ENCODE data around the gene MAP2.

The MAP2 gene

DNA sequence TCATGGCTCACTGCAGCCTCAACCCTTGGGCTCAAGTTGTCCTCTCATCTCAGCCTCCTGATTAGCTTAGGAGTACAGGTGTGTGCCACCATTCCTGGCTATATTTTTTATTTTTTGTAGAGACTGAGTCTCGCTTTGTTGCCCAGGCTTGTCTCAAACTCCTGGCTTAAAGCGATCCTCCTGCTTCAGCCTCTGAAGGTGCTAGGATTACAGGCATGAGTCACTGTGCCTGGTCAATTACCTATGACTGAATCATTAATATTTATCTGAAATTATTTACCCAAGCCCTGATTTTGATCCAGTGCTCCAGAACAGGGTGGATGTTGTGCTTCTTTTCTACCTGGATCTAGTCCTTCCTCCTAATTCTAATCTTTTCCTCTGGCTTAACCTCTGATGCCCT is 87.8 kb downstream of the MAP2 start:
- peaks cover 46% of the 10 kb centered on the region for H3K27me3 ChIP-seq (ENCODE audit: control insufficient read depth, insufficient read depth, low read length)
- H3K9ac ChIP-seq (ENCODE audit: low read length): no peak overlapping the region
- no peaks in the 10 kb centered on the region for H3K9me3 ChIP-seq (ENCODE audit: control insufficient read depth, insufficient read depth, low read depth, low read length)
- no peak overlapping the region for H3K27ac ChIP-seq (ENCODE audit: low read depth, low read length)
- H3K4me1 ChIP-seq (ENCODE audit: control insufficient read depth, insufficient read depth, low read length): no peaks in the 10 kb centered on the region
- H3K4me3 ChIP-seq (ENCODE audit: low read depth, low read length): no peak overlapping the region
- H3K36me3 ChIP-seq (ENCODE audit: control insufficient read depth, insufficient read depth, low read length): no peaks in the 10 kb centered on the region

DNA sequence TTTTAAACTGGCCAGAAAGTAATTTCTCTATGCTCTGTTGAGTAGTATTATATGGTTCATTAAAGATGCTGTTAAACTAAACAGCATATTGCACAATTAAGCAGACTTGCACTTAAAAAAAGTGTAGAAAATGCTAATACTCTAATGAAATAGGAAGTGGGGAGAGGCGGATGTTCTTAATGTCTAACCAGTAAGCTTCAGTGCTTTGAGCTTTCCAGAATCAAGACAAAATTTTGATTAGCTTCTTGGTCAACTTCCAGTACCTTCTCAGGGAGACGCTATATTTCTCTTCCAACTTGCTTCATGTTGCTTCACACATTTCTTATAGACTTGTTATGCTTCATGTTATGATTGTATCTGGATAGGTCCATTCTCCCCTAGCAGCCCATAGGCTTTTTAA is 89.1 kb downstream of the MAP2 start:
- no peaks in the 10 kb centered on the region for H3K4me1 ChIP-seq (ENCODE audit: control insufficient read depth, insufficient read depth, low read length)
- no peaks in the 10 kb centered on the region for H3K9me3 ChIP-seq (ENCODE audit: control insufficient read depth, insufficient read depth, low read depth, low read length)
- no peak overlapping the region for H3K4me3 ChIP-seq (ENCODE audit: low read depth, low read length)
- peaks cover 60% of the 10 kb centered on the region for H3K27me3 ChIP-seq (ENCODE audit: control insufficient read depth, insufficient read depth, low read length)
- no peak overlapping the region for H3K27ac ChIP-seq (ENCODE audit: low read depth, low read length)
- no peak overlapping the region for H3K9ac ChIP-seq (ENCODE audit: low read length)
- H3K36me3 ChIP-seq (ENCODE audit: control insufficient read depth, insufficient read depth, low read length): no peaks in the 10 kb centered on the region

DNA sequence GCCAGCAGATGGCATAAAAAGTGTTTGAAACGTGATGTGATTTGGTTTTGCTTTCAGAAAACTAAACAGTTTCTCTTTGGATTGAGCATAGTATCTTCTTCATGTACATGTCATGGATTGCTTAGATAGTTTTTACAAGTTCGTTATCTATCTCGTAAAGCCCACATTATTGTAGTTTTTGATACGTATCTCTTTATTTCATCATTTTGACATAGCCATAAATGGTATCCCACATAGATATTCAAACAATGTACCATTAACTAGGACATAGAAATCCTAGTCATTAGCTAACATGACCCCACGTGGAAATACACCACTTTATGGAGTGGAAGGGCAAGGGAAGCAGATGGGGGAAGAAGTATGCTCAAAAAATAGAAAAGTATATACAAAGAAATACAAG is 93.6 kb downstream of the MAP2 start:
- no peak overlapping the region for H3K4me3 ChIP-seq (ENCODE audit: low read depth, low read length)
- peaks cover 10% of the 10 kb centered on the region for H3K4me1 ChIP-seq (ENCODE audit: control insufficient read depth, insufficient read depth, low read length)
- H3K36me3 ChIP-seq (ENCODE audit: control insufficient read depth, insufficient read depth, low read length): no peaks in the 10 kb centered on the region
- no peak overlapping the region for H3K9ac ChIP-seq (ENCODE audit: low read length)
- no peak overlapping the region for H3K27ac ChIP-seq (ENCODE audit: low read depth, low read length)
- peaks cover 93% of the 10 kb centered on the region for H3K27me3 ChIP-seq (ENCODE audit: control insufficient read depth, insufficient read depth, low read length)
- H3K9me3 ChIP-seq (ENCODE audit: control insufficient read depth, insufficient read depth, low read depth, low read length): no peaks in the 10 kb centered on the region

DNA sequence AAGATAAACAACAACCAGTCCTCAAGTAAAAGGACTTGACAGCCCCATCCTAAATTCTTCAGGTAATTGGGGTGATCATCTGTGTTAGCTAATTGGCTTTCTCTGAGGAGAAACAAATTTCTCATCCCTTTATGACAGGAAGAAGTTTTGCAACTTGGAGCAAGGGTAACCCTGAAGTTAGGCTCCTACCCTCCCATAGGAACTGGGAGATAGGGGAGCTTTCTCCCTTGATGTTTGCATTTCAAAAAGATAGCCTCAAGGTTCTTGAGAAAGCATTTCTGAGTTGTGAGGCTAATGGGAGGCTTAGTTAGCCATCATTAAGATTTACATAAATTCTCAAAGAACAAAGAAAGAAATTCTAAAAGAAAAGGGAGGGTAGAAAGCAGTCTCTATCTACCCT is 95.4 kb downstream of the MAP2 start:
- Histone ChIP-seq H3K4me3 (ENCODE audit: low read depth, low read length) (no peak overlapping the region; the same call in 1 of the 2 replicates), H3K4me1 (ENCODE audit: control insufficient read depth, insufficient read depth, low read length) (peaks cover 10% of the 10 kb centered on the region), H3K36me3 (ENCODE audit: control insufficient read depth, insufficient read depth, low read length) (no peaks in the 10 kb centered on the region), H3K9ac (ENCODE audit: low read length) (no peak overlapping the region), H3K9me3 (ENCODE audit: control insufficient read depth, insufficient read depth, low read depth, low read length) (no peaks in the 10 kb centered on the region), H3K27me3 (ENCODE audit: control insufficient read depth, insufficient read depth, low read length) (peaks cover 95% of the 10 kb centered on the region), H3K27ac (ENCODE audit: low read depth, low read length) (no peak overlapping the region)

DNA sequence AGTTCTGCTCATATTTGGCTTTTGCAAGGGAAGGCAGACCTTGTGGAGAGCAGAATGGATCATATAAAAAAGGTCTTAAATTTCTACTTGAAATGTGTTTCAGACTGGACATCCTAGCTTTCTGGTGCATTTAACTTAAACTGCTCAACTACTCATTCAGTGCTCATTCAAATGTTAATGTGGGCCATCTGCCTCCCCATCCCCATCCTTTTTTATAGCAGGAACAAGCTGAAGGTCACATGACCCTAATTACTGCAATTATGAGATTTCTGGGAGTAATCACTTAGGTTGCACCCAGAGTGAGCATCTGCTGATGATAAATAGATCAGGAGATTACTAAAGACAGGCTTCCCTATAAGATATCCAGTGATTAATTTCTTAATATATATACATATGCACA is 96.1 kb downstream of the MAP2 start:
- no peaks in the 10 kb centered on the region for H3K9me3 ChIP-seq (ENCODE audit: control insufficient read depth, insufficient read depth, low read depth, low read length)
- peak overlapping the region; percentile 13 for H3K9ac ChIP-seq (ENCODE audit: low read length)
- peaks cover 10% of the 10 kb centered on the region for H3K4me1 ChIP-seq (ENCODE audit: control insufficient read depth, insufficient read depth, low read length)
- H3K4me3 ChIP-seq (ENCODE audit: low read depth, low read length): peak overlapping the region; percentile 40; the same call in 1 of the 2 replicates
- H3K36me3 ChIP-seq (ENCODE audit: control insufficient read depth, insufficient read depth, low read length): no peaks in the 10 kb centered on the region
- H3K27me3 ChIP-seq (ENCODE audit: control insufficient read depth, insufficient read depth, low read length): peaks cover 89% of the 10 kb centered on the region
- H3K27ac ChIP-seq (ENCODE audit: low read depth, low read length): no peak overlapping the region

DNA sequence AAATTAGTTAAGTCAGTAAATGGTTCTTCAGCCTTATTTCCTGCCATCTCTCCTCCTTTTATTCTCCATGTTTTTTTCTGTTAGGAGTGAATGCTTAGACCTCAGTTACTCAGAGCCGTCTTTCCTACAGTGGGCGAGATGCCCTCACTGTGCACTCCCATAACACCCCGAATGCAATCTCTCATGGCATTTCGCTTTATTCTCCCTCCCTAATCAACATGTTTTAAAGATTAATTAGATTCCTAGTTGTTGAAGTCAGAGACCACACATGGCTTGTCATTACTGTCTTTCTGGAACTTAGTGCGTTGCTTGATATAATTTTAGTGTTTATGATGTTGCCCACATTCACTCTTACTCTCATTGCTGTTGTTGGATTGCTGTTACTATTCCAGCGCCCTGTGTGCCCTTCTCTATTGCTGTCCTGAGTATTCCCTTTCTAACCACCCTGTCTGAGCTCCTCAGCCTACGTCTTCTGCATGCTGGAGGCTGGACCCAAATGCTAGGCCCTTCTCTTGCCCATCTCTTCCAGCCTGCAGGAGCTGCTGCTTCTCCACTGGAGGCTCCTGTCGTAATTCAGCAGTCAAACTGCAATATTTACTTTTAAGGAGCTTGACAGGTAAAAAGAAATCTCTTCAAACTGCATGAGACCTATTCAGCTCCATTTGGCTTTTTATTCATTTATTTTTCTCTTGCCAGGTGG is 99.3 kb downstream of the MAP2 start:
- Histone ChIP-seq H3K36me3 (ENCODE audit: control insufficient read depth, insufficient read depth, low read length) (no peaks in the 10 kb centered on the region), H3K27me3 (ENCODE audit: control insufficient read depth, insufficient read depth, low read length) (peaks cover 72% of the 10 kb centered on the region), H3K9ac (ENCODE audit: low read length) (no peak overlapping the region), H3K4me1 (ENCODE audit: control insufficient read depth, insufficient read depth, low read length) (peaks cover 10% of the 10 kb centered on the region), H3K9me3 (ENCODE audit: control insufficient read depth, insufficient read depth, low read depth, low read length) (no peaks in the 10 kb centered on the region), H3K4me3 (ENCODE audit: low read depth, low read length) (no peak overlapping the region), H3K27ac (ENCODE audit: low read depth, low read length) (no peak overlapping the region)

DNA sequence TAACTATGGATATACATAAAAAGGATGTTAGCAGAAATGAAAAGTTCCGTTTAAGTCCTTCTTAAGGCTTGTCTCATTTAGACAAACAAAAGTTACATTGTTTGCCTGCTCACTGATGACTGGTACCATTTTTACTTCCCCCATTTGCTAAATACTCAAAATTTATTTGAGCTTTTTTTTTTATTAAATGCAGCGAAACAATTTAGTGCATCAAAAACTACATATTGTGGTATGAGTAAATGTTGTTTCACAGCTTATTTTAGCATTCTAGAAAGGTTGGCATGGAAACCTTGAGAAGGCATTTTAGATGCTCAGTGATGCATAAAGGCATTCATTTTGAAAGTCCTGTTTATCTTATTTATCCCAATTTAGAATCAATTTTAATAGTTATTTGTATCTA is 100.0 kb downstream of the MAP2 start:
- H3K4me1 ChIP-seq (ENCODE audit: control insufficient read depth, insufficient read depth, low read length): peaks cover 10% of the 10 kb centered on the region
- H3K9ac ChIP-seq (ENCODE audit: low read length): no peak overlapping the region
- no peaks in the 10 kb centered on the region for H3K9me3 ChIP-seq (ENCODE audit: control insufficient read depth, insufficient read depth, low read depth, low read length)
- peaks cover 65% of the 10 kb centered on the region for H3K27me3 ChIP-seq (ENCODE audit: control insufficient read depth, insufficient read depth, low read length)
- no peak overlapping the region for H3K27ac ChIP-seq (ENCODE audit: low read depth, low read length)
- H3K4me3 ChIP-seq (ENCODE audit: low read depth, low read length): no peak overlapping the region
- H3K36me3 ChIP-seq (ENCODE audit: control insufficient read depth, insufficient read depth, low read length): no peaks in the 10 kb centered on the region

DNA sequence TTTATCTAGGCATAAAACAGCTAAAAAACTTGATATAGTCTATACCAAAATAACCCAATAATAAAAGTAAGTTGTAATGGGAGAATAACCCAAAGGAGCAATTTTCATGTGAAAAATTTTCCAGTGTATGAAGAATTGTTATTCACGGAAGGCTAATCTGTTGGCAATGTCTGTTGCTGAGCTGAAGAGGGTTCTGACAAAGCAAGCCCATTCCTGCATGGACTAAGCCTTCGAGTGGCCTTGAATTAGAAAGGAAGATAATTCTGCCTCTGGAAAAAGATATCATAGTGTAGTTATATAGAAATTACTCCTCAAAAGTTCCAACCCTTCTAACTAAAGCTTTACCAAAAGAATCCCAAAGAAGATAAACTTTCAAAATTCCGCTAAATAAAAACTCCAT is 101.5 kb downstream of the MAP2 start:
- H3K9me3 ChIP-seq (ENCODE audit: control insufficient read depth, insufficient read depth, low read depth, low read length): no peaks in the 10 kb centered on the region
- peaks cover 54% of the 10 kb centered on the region for H3K27me3 ChIP-seq (ENCODE audit: control insufficient read depth, insufficient read depth, low read length)
- H3K4me1 ChIP-seq (ENCODE audit: control insufficient read depth, insufficient read depth, low read length): peaks cover 1% of the 10 kb centered on the region; the same call in 1 of the 2 replicates
- H3K9ac ChIP-seq (ENCODE audit: low read length): no peak overlapping the region
- H3K27ac ChIP-seq (ENCODE audit: low read depth, low read length): no peak overlapping the region
- no peaks in the 10 kb centered on the region for H3K36me3 ChIP-seq (ENCODE audit: control insufficient read depth, insufficient read depth, low read length)
- H3K4me3 ChIP-seq (ENCODE audit: low read depth, low read length): no peak overlapping the region

DNA sequence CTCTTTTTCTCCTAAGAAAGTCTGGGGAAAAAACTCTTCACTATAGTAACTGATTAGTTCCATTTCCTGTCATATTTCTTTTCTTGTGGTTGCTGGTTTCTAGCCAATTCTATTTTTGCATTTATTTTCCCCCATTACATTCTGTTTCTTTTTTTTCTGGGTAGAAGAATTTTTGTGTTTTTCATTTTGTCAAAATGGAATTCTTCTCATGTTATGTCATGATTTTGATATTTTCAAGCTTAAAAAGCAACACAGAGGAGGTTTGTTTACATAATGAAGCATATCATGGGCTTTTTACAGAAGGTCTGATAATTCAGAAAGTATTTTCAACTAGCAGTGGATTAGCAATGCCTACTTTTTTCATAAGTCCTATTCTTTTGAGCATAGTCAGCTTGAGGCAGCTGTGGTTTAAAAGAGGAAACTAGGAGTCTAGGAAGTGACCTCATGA is 102.0 kb downstream of the MAP2 start:
- no peaks in the 10 kb centered on the region for H3K36me3 ChIP-seq (ENCODE audit: control insufficient read depth, insufficient read depth, low read length)
- H3K9me3 ChIP-seq (ENCODE audit: control insufficient read depth, insufficient read depth, low read depth, low read length): no peaks in the 10 kb centered on the region
- peaks cover 49% of the 10 kb centered on the region for H3K27me3 ChIP-seq (ENCODE audit: control insufficient read depth, insufficient read depth, low read length)
- no peak overlapping the region for H3K4me3 ChIP-seq (ENCODE audit: low read depth, low read length)
- H3K9ac ChIP-seq (ENCODE audit: low read length): no peak overlapping the region
- no peak overlapping the region for H3K27ac ChIP-seq (ENCODE audit: low read depth, low read length)
- no peaks in the 10 kb centered on the region for H3K4me1 ChIP-seq (ENCODE audit: control insufficient read depth, insufficient read depth, low read length)

DNA sequence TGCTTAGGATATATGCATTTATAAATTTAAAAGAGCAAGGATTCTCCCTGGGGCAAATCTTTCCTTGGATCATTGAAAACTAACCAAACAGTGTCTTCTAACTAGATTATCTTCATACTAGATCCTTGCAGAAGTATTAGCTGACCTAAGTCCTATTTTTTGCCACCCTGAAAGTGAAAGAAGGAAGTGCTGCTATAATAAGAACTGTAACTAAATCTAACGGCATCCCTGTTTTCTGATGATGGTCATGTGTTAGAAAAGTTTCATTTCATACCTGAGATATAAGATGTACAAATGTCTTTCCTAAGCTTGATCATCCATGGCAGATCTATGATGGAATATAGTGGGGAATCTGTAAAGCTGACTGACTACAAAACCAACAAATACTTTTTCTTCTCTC is 102.7 kb downstream of the MAP2 start:
- Histone ChIP-seq H3K27ac (ENCODE audit: low read depth, low read length) (no peak overlapping the region), H3K36me3 (ENCODE audit: control insufficient read depth, insufficient read depth, low read length) (no peaks in the 10 kb centered on the region), H3K27me3 (ENCODE audit: control insufficient read depth, insufficient read depth, low read length) (peaks cover 42% of the 10 kb centered on the region), H3K9me3 (ENCODE audit: control insufficient read depth, insufficient read depth, low read depth, low read length) (no peaks in the 10 kb centered on the region), H3K4me3 (ENCODE audit: low read depth, low read length) (no peak overlapping the region), H3K4me1 (ENCODE audit: control insufficient read depth, insufficient read depth, low read length) (no peaks in the 10 kb centered on the region), H3K9ac (ENCODE audit: low read length) (no peak overlapping the region)

DNA sequence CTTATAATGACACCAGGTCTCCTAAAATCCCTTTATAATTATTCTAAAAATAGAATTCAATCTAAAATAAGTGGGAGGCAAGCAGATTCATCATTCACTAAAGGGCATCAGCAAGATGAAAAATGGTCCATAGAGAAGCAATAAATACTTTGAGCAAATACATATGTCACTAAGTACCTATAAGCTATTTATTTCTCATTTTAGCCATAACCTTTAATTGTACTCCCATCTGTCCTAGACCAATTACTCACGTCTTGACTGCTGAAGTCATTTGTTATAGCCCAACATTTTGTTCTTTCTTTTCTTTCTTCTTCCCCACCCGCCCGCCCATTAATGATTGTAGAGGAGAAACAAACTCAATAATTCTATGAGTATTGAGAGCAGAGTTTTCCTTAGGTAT is 105.7 kb downstream of the MAP2 start:
- Histone ChIP-seq H3K9me3 (ENCODE audit: control insufficient read depth, insufficient read depth, low read depth, low read length) (no peaks in the 10 kb centered on the region), H3K27ac (ENCODE audit: low read depth, low read length) (no peak overlapping the region), H3K4me3 (ENCODE audit: low read depth, low read length) (no peak overlapping the region), H3K9ac (ENCODE audit: low read length) (no peak overlapping the region), H3K27me3 (ENCODE audit: control insufficient read depth, insufficient read depth, low read length) (peaks cover 16% of the 10 kb centered on the region), H3K36me3 (ENCODE audit: control insufficient read depth, insufficient read depth, low read length) (no peaks in the 10 kb centered on the region), H3K4me1 (ENCODE audit: control insufficient read depth, insufficient read depth, low read length) (no peaks in the 10 kb centered on the region)
